H1 (cell line): Measurements from ENCODE around the gene PRRC2C. TPM values are rescaled to one million over a fixed set of nuclear protein-coding genes. Genes with fewer than 3 reads are reported as not detected.

Experiments used
- CTCF ChIA-PET: fragments of 300-600 bp; sonication (Branson Sonifier 250); formaldehyde crosslinking; loops from one replicate; lab custom pipeline; 2021; ENCODE audit not compliant: partially characterized antibody; lab: Charles Lee
- POLR2A ChIA-PET: fragments of 300-600 bp; sonication (Branson Sonifier 250); formaldehyde crosslinking; loops from one replicate; lab custom pipeline; 2021; ENCODE audit warnings: inconsistent platforms; ENCODE audit not compliant: partially characterized antibody; lab: Charles Lee
- DNase-seq, 2 experiments: peaks; one replicate each; pipeline versions ENCODE4 v3.0.0 to v3.0.0-alpha.2; 2010 to 2022; ENCODE audit warnings: low spot score in 2 of 2, low read depth in 1 of 2, mixed read lengths in 1 of 2
- FAIRE-seq: peaks from 2 replicates; lab custom pipeline; 2011; peaks lifted over from hg19 to GRCh38; lab: Jason Lieb, UNC
- H2AFZ ChIP-seq: 2 replicates; pipeline ENCODE4 v1.8.1; 2012; ENCODE audit warnings: low read length, inconsistent platforms
- H2AK5ac ChIP-seq: 2 replicates; pipeline ENCODE4 v1.6.1; 2013; ENCODE audit warnings: low read depth, low read length
- H2BK120ac ChIP-seq: replicated peaks from 2 replicates; pipeline ENCODE3; 2013; ENCODE audit warnings: low read depth, low read length, inconsistent platforms
- H2BK12ac ChIP-seq: 2 replicates; pipeline ENCODE4 v1.6.1; 2013; ENCODE audit warnings: low read depth, low read length
- H2BK15ac ChIP-seq: 2 replicates; pipeline ENCODE4 v1.6.1; 2013; ENCODE audit warnings: low read length
- H2BK20ac ChIP-seq: 2 replicates; pipeline ENCODE4 v1.6.1; 2013; ENCODE audit warnings: low read length
- H2BK5ac ChIP-seq: 2 replicates; pipeline ENCODE4 v1.6.1; 2013; ENCODE audit warnings: low read depth, low read length
- H3K14ac ChIP-seq: 2 replicates; pipeline ENCODE4 v1.6.1; 2013; ENCODE audit warnings: inconsistent platforms; ENCODE audit not compliant: insufficient read length
- H3K18ac ChIP-seq: 2 replicates; pipeline ENCODE4 v1.6.1; 2013; ENCODE audit warnings: low read length; ENCODE audit errors: extremely low read depth
- H3K23ac ChIP-seq: 2 replicates; pipeline ENCODE4 v1.6.1; 2013; ENCODE audit warnings: inconsistent platforms; ENCODE audit not compliant: insufficient read length
- H3K23me2 ChIP-seq: 2 replicates; pipeline ENCODE4 v1.6.1; 2013; ENCODE audit warnings: low read depth, low read length
- H3K27ac ChIP-seq: 2 replicates; pipeline ENCODE4 v1.6.1; 2011; ENCODE audit warnings: low read depth, low read length, inconsistent platforms
- H3K27me3 ChIP-seq, 4 experiments: replicated peaks in 1 of 4; 1 replicate in 1 of 4; 2 replicates in 3 of 4; pipeline versions ENCODE4 v1.6.1 to v1.8.1; 2011 to 2013; ENCODE audit warnings: low read length in 3 of 4, mild to moderate bottlenecking in 3 of 4, inconsistent platforms in 2 of 4, mixed read lengths in 2 of 4, moderate library complexity in 1 of 4; ENCODE audit not compliant: control insufficient read depth in 3 of 4, insufficient read depth in 3 of 4; ENCODE audit errors: extremely low read depth in 1 of 4
- H3K36me3 ChIP-seq, 4 experiments: 2 replicates each; pipeline versions ENCODE4 v1.6.1 to v1.8.1; 2011 to 2013; ENCODE audit warnings: mild to moderate bottlenecking in 4 of 4, low read length in 3 of 4, moderate library complexity in 2 of 4, control low read depth in 1 of 4, inconsistent platforms in 1 of 4; ENCODE audit not compliant: insufficient read depth in 4 of 4, control insufficient read depth in 2 of 4
- H3K4ac ChIP-seq: replicated peaks from 2 replicates; pipeline ENCODE3; 2013; ENCODE audit warnings: low read length, low read depth, mixed read lengths, inconsistent platforms; ENCODE audit not compliant: insufficient read length
- H3K4me1 ChIP-seq, 4 experiments: replicated peaks in 1 of 4; 1 replicate in 1 of 4; 2 replicates in 3 of 4; pipeline versions ENCODE4 v1.6.1 to v1.8.1; 2011 to 2013; ENCODE audit warnings: low read length in 3 of 4, inconsistent platforms in 2 of 4, mixed read lengths in 1 of 4; ENCODE audit not compliant: insufficient read depth in 4 of 4, control insufficient read depth in 3 of 4
- H3K4me2 ChIP-seq, 2 experiments: 2 replicates each; pipeline versions ENCODE4 v1.6.1 to v1.8.1; 2011 to 2013; ENCODE audit warnings: low read depth in 2 of 2, low read length in 2 of 2, control low read depth in 1 of 2, inconsistent platforms in 1 of 2, mild to moderate bottlenecking in 1 of 2; ENCODE audit not compliant: insufficient read depth in 1 of 2
- H3K4me3 ChIP-seq, 4 experiments: fragments of 200-600, 300-600 bp in 1 of 4; sonication (generic), shearing (Covaris generic), sonication (Bioruptor Twin) in 1 of 4; 2 replicates each; pipeline versions ENCODE4 v1.5.1 to v1.8.1; 2011 to 2016; ENCODE audit warnings: low read length in 4 of 4, low read depth in 3 of 4, control low read depth in 2 of 4, inconsistent platforms in 2 of 4, mild to moderate bottlenecking in 2 of 4, mixed read lengths in 1 of 4, moderate library complexity in 1 of 4; ENCODE audit not compliant: insufficient read depth in 2 of 4; ENCODE audit errors: extremely low read depth in 1 of 4
- H3K56ac ChIP-seq: replicated peaks from 2 replicates; pipeline ENCODE3; 2013; ENCODE audit warnings: low read depth, mild to moderate bottlenecking, mixed read lengths, low read length, inconsistent platforms; ENCODE audit not compliant: insufficient read length
- H3K79me1 ChIP-seq: 2 replicates; pipeline ENCODE4 v1.6.1; 2013; ENCODE audit warnings: low read depth, low read length, control low read depth
- H3K79me2 ChIP-seq, 2 experiments: 2 replicates each; pipeline versions ENCODE4 v1.6.1 to v1.8.1; 2012 to 2013; ENCODE audit warnings: low read length in 2 of 2, mild to moderate bottlenecking in 2 of 2, inconsistent platforms in 1 of 2; ENCODE audit not compliant: insufficient read depth in 2 of 2, control insufficient read depth in 1 of 2
- H3K9ac ChIP-seq, 4 experiments: replicated peaks in 1 of 4; 1 replicate in 1 of 4; 2 replicates in 3 of 4; pipeline versions ENCODE4 v1.6.1 to v1.8.1; 2011 to 2013; ENCODE audit warnings: low read depth in 3 of 4, low read length in 3 of 4, control low read depth in 2 of 4, mild to moderate bottlenecking in 2 of 4, moderate library complexity in 2 of 4, inconsistent platforms in 1 of 4; ENCODE audit errors: extremely low read depth in 1 of 4
- H3K9me3 ChIP-seq, 2 experiments: 2 replicates each; pipeline versions ENCODE4 v1.6.1 to v1.8.1; 2012 to 2013; ENCODE audit warnings: mild to moderate bottlenecking in 2 of 2, moderate library complexity in 2 of 2, control low read depth in 1 of 2, inconsistent platforms in 1 of 2, low read depth in 1 of 2, low read length in 1 of 2, mixed read lengths in 1 of 2; ENCODE audit not compliant: insufficient read depth in 2 of 2
- H4K20me1 ChIP-seq, 2 experiments: replicated peaks in 1 of 2; 2 replicates each; pipeline versions ENCODE3 to v1.8.1; 2011 to 2013; ENCODE audit warnings: inconsistent platforms in 2 of 2, low read length in 2 of 2, mild to moderate bottlenecking in 1 of 2; ENCODE audit not compliant: insufficient read depth in 2 of 2, control insufficient read depth in 1 of 2
- H4K5ac ChIP-seq: 2 replicates; pipeline ENCODE4 v1.6.1; 2013; ENCODE audit warnings: low read length, low read depth, mixed read lengths, inconsistent platforms; ENCODE audit not compliant: insufficient read length
- H4K8ac ChIP-seq: 2 replicates; pipeline ENCODE4 v1.8.0; 2013; ENCODE audit warnings: mild to moderate bottlenecking, moderate library complexity, low read length, inconsistent platforms; ENCODE audit not compliant: insufficient read depth; ENCODE audit errors: extremely low read depth
- H4K91ac ChIP-seq: replicated peaks from 2 replicates; pipeline ENCODE3; 2013; ENCODE audit warnings: low read length, mixed read lengths, inconsistent platforms; ENCODE audit not compliant: insufficient read length
- BCL11A ChIP-seq, 2 experiments: IDR thresholded peaks; one replicate each; pipeline ENCODE4 v1.6.1; 2011; ENCODE audit warnings: low read depth in 2 of 2, low read length in 2 of 2, mild to moderate bottlenecking in 2 of 2
- BRCA1 ChIP-seq: IDR thresholded peaks from 2 replicates; pipeline ENCODE4 v1.6.1; 2012; ENCODE audit warnings: low read depth, low read length, improper control_type of control experiment
- CHD2 ChIP-seq: IDR thresholded peaks from 2 replicates; pipeline ENCODE4 v1.6.1; 2012; ENCODE audit warnings: low read length, improper control_type of control experiment
- EGR1 ChIP-seq: IDR thresholded peaks from 2 replicates; pipeline ENCODE4 v1.6.1; 2011; ENCODE audit warnings: low read depth, low read length, borderline replicate concordance
- HDAC2 ChIP-seq, 2 experiments: fragments of 300-600 bp in 1 of 2; sonication (generic) in 1 of 2; IDR thresholded peaks; 2 replicates each; pipeline ENCODE4 v1.6.1; 2011 to 2012; ENCODE audit warnings: low read depth in 2 of 2, low read length in 2 of 2, mild to moderate bottlenecking in 2 of 2, moderate library complexity in 2 of 2, borderline replicate concordance in 1 of 2, inconsistent platforms in 1 of 2
- MAX ChIP-seq: IDR thresholded peaks from 2 replicates; pipeline ENCODE4 v1.6.1; 2012; ENCODE audit warnings: inconsistent platforms
- RAD21 ChIP-seq, 2 experiments: IDR thresholded peaks in 1 of 2; conservative IDR thresholded peaks in 1 of 2; 2 replicates each; pipeline ENCODE4 v1.6.1; 2011; ENCODE audit warnings: low read depth in 2 of 2, low read length in 2 of 2, improper control_type of control experiment in 1 of 2, inconsistent platforms in 1 of 2, mild to moderate bottlenecking in 1 of 2, moderate library complexity in 1 of 2
- RBBP5 ChIP-seq: IDR thresholded peaks from 2 replicates; pipeline ENCODE4 v1.7.1; 2012; ENCODE audit warnings: low read depth, mild to moderate bottlenecking, inconsistent platforms, low read length, moderate library complexity, borderline replicate concordance
- RFX5 ChIP-seq: IDR thresholded peaks from 2 replicates; pipeline ENCODE4 v1.6.1; 2011; ENCODE audit warnings: low read depth, low read length, improper control_type of control experiment, borderline replicate concordance
- SIN3A ChIP-seq, 2 experiments: IDR thresholded peaks in 1 of 2; conservative IDR thresholded peaks in 1 of 2; 2 replicates each; pipeline ENCODE4 v1.6.1; 2011 to 2012; ENCODE audit warnings: low read length in 2 of 2, improper control_type of control experiment in 1 of 2, low read depth in 1 of 2, mild to moderate bottlenecking in 1 of 2
- SIRT6 ChIP-seq: IDR thresholded peaks from one replicate; pipeline ENCODE4 v1.7.1; 2012; ENCODE audit warnings: low read length, inconsistent platforms
- SP4 ChIP-seq: IDR thresholded peaks from 2 replicates; pipeline ENCODE4 v1.6.1; 2012; ENCODE audit warnings: low read length, inconsistent platforms
- SUZ12 ChIP-seq: fragments of 200-600 bp; sonication (generic); IDR thresholded peaks from 2 replicates; pipeline ENCODE4 v1.6.1; 2012; ENCODE audit warnings: mild to moderate bottlenecking, inconsistent platforms, low read length, moderate library complexity, mixed read lengths
- TEAD4 ChIP-seq: IDR thresholded peaks from 2 replicates; pipeline ENCODE4 v1.6.1; 2012; ENCODE audit warnings: low read depth, low read length, inconsistent platforms, mixed read lengths
- WGBS, 2 experiments: shearing (Covaris generic) in 1 of 2; methylation state at CpG; one replicate each; pipeline versions ENCODE4 v1.1.6 to v1.1.7; 2013 to 2015; ENCODE audit warnings: low lambda C conversion rate in 2 of 2, mixed read lengths in 2 of 2, inconsistent platforms in 1 of 2, low coverage in 1 of 2, missing lambda C conversion rate in 1 of 2; ENCODE audit not compliant: insufficient replicate concordance in 2 of 2, insufficient coverage in 1 of 2, insufficient read length in 1 of 2; ENCODE audit errors: extremely low coverage in 1 of 2, missing lambda C conversion rate in 1 of 2; 5-methylcytosine and 5-hydroxymethylcytosine counted together
- polyA plus RNA-seq, 7 experiments: library from polyadenylated mRNA; depleted of rRNA in 3 of 7; stranded (reverse) in 5 of 7; unstranded in 2 of 7; fragments of >200 nt in 5 of 7; fragments of 200-250 nt in 2 of 7; gene quantifications; 1 replicate in 5 of 7; 2 replicates in 1 of 7; 4 replicates in 1 of 7; pipeline versions ENCODE4 v1.2.1 to v1.2.3, GENCODE V29; 2011 to 2013; ENCODE audit warnings: missing spikeins in 2 of 7, mixed read lengths in 2 of 7
- total RNA-seq: library from RNA; stranded (reverse); fragmentation: NEBNext Ultra II Directional; extraction: Animal tissue kit (Norgen Biotek cat#: 25700); gene quantifications from 2 replicates; pipeline ENCODE4 v1.2.1, GENCODE V29; 2021

PRRC2C gene
- total and polyA plus RNA-seq, 2 of the 8 experiments (the other 6 are each of a cell fraction or from before 2014, with no cell fraction given), result 125 to 264 TPM

DNA sequence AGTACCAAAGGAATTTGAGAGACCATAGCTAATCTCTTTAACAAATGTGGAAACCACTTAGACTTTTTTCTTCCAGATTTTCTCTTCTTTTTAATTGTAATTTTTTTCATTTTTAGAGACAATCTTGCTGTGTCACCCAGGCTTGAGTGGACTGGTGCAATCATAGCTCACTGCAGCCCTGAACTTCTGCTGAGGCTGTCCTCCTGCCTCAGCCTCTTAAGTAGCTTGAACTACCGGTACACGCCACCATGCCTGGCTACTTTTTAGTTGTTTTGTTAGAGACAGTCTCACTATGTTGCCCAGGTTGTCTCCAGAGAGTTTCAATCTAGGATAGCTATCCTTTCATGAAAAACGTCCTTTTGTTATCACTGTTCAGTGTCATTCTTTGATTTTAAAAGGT, 15.0 kb downstream of the PRRC2C start:
- H3K27me3 ChIP-seq, result no peaks in the 10 kb centered on the region
- H3K4me2 ChIP-seq, result no peak overlapping the region
- no peak for FAIRE-seq
- POLR2A ChIA-PET, result interaction anchor here (0.9 to 2.5 kb wide), 3 partner anchors 14 to 20 kb away, joined by 3 to 8 read pairs (median 8); partner anchors contain the start of gene PRRC2C
- H3K14ac ChIP-seq, result no peak overlapping the region
- no peak overlapping the region for H3K27ac ChIP-seq
- no peak overlapping the region for H4K91ac ChIP-seq
- H3K23me2 ChIP-seq, result no peaks in the 10 kb centered on the region
- no peak overlapping the region for H4K8ac ChIP-seq
- H2AK5ac ChIP-seq, result no peak overlapping the region
- no peak overlapping the region for H3K23ac ChIP-seq
- peaks cover 66 to 100% of the 10 kb centered on the region in 2 experiments for H3K79me2 ChIP-seq
- no peak overlapping the region for H2BK120ac ChIP-seq
- H2BK5ac ChIP-seq, result no peak overlapping the region
- DNase-seq, result no peak
- no peak overlapping the region for H2BK12ac ChIP-seq
- H3K79me1 ChIP-seq, result peaks cover 7% of the 10 kb centered on the region
- WGBS, 2 experiments, result 89% methylated on average over 3 of the region's 3 CpGs; no CpG with 5 or more reads in 1 of the 2 experiments
- H3K9ac ChIP-seq, result no peak overlapping the region
- CTCF ChIA-PET, result interaction anchor here (2.0 to 2.2 kb wide), 2 partner anchors 15 kb away, joined by 5 to 8 read pairs; partner anchors contain the start of gene PRRC2C
- H3K4me1 ChIP-seq, result peaks cover 0 to 3% (median under 1%) of the 10 kb centered on the region in 4 experiments; a peak in 4 of 7 replicates
- H4K20me1 ChIP-seq, result peaks cover 28 to 34% of the 10 kb centered on the region in 2 experiments
- H3K18ac ChIP-seq, result no peak overlapping the region
- H3K4ac ChIP-seq, result no peak overlapping the region
- H3K4me3 ChIP-seq, result no peak overlapping the region
- H3K56ac ChIP-seq, result no peak overlapping the region
- no peak overlapping the region for H4K5ac ChIP-seq
- no peak overlapping the region for H2BK15ac ChIP-seq
- no peak overlapping the region for H2BK20ac ChIP-seq
- peaks cover 0 to 5% (median 0%) of the 10 kb centered on the region in 4 experiments; a peak in 2 of 8 replicates for H3K36me3 ChIP-seq
- H2AFZ ChIP-seq, result no peak overlapping the region
- no peaks in the 10 kb centered on the region for H3K9me3 ChIP-seq
- no peak for TF ChIP-seq BRCA1
- no peak for TF ChIP-seq SIRT6
- TF ChIP-seq RFX5, result no peak
- TF ChIP-seq SP4, result no peak
- TF ChIP-seq SUZ12, result no peak
- no peak for TF ChIP-seq CHD2
- no peak for TF ChIP-seq TEAD4
- no peak for TF ChIP-seq HDAC2 (IDR thresholded peaks at IDR 0.05; ENCODE audit: borderline replicate concordance in 1 of 2, low read depth in 2 of 2, low read length in 2 of 2)
- no peak for TF ChIP-seq RAD21 (IDR thresholded peaks at IDR 0.05 in 1 of 2, conservative IDR thresholded peaks at IDR 0.05 in 1 of 2; ENCODE audit: low read depth in 2 of 2, low read length in 2 of 2)
- TF ChIP-seq SIN3A (conservative IDR thresholded peaks at IDR 0.05 in 1 of 2, IDR thresholded peaks at IDR 0.05 in 1 of 2; ENCODE audit: low read depth in 1 of 2, low read length in 2 of 2), result no peak
- no peak for TF ChIP-seq BCL11A (IDR thresholded peaks at IDR 0.05; ENCODE audit: low read depth in 2 of 2, low read length in 2 of 2)
- TF ChIP-seq MAX, result no peak
- no peak for TF ChIP-seq RBBP5
- no peak for TF ChIP-seq EGR1
